Measurements from ENCODE around the gene XRCC4. TPM values are rescaled to one million over a fixed set of nuclear protein-coding genes. Genes with fewer than 3 reads are reported as not detected.

Gene XRCC4
- total and polyA plus RNA-seq, 9 of the 15 experiments (the other 6 are each of a cell fraction or from before 2014, with no cell fraction given), result 13.6 to 61.6 (median 22.4) TPM

GRCh38 chr5:83364312-83365299 lies 287.3 kb downstream of the XRCC4 start:
- intact Hi-C loops (cut with micrococcal nuclease), result no loop called here
- no peak overlapping the region for H2AFZ ChIP-seq (ENCODE audit: low read depth, low read length)
- no peak overlapping the region for H3K9ac ChIP-seq (ENCODE audit: insufficient read depth in 1 of 2, low read depth in 2 of 2, low read length in 2 of 2)
- no peaks in the 10 kb centered on the region for H3K79me2 ChIP-seq (ENCODE audit: control insufficient read depth, insufficient read depth, low read length)
- ChIA-PET CTCF (ENCODE audit: low intra/inter-chr PET ratio) (no interaction called here), POLR2A (no interaction called here)
- H3K36me3 ChIP-seq (ENCODE audit: control insufficient read depth, insufficient read depth, low read length), result no peaks in the 10 kb centered on the region
- DNase-seq (ENCODE audit: extremely low read depth in 1 of 4, low spot score in 3 of 4), result no peak
- BruUV-seq (replicated peaks), result no TSS peak
- H3K9me1 ChIP-seq (ENCODE audit: control insufficient read depth, insufficient read depth, low read length), result no peaks in the 10 kb centered on the region
- in situ Hi-C loops (cut with MboI), result no loop called here
- H3K27ac ChIP-seq (ENCODE audit: extremely low read depth, low read depth, low read length), result no peak overlapping the region
- H3K4me3 ChIP-seq, result no peak overlapping the region
- 22% methylated on average over 8 of the region's 8 CpGs for WGBS (ENCODE audit: insufficient coverage, low coverage, missing lambda C conversion rate)
- TF ChIP-seq ZNF778 (CRISPR knock-in tag; IDR thresholded peaks at IDR 0.05) (no peak), PCBP2 (IDR thresholded peaks at IDR 0.05; ENCODE audit: low read depth, low read length, poor library complexity, severe bottlenecking) (no peak), ZNF609 (CRISPR knock-in tag; IDR thresholded peaks at IDR 0.05; ENCODE audit: borderline replicate concordance) (no peak)
- TF ChIP-seq, protein P1, sequence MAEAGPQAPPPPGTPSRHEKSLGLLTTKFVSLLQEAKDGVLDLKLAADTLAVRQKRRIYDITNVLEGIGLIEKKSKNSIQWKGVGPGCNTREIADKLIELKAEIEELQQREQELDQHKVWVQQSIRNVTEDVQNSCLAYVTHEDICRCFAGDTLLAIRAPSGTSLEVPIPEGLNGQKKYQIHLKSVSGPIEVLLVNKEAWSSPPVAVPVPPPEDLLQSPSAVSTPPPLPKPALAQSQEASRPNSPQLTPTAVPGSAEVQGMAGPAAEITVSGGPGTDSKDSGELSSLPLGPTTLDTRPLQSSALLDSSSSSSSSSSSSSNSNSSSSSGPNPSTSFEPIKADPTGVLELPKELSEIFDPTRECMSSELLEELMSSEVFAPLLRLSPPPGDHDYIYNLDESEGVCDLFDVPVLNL (CRISPR knock-in tag; IDR thresholded peaks at IDR 0.05; ENCODE audit: low read depth), result no peak
- H3K27me3 ChIP-seq (ENCODE audit: control insufficient read depth in 2 of 2, insufficient read depth in 2 of 2, low read length in 2 of 2), result no peaks in the 10 kb centered on the region
- no peak for FAIRE-seq
- no peak overlapping the region for H3K4me2 ChIP-seq (ENCODE audit: insufficient read depth, low read length)
- ATAC-seq, result no peak
- H4K20me1 ChIP-seq (replicated peaks; ENCODE audit: control insufficient read depth, insufficient read depth, low read length), result no peaks in the 10 kb centered on the region
- H3K9me3 ChIP-seq (replicated peaks; ENCODE audit: control insufficient read depth, insufficient read depth, low read depth, low read length), result no peaks in the 10 kb centered on the region
- peaks cover 0 to 7% of the 10 kb centered on the region in 2 experiments; a peak in 3 of 5 replicates for H3K4me1 ChIP-seq (replicated peaks in 1 of 2; ENCODE audit: control insufficient read depth in 2 of 2, insufficient read depth in 2 of 2, low read length in 2 of 2)
